Lower lobe of right lung (tissue), 2 donors: ENCODE measurements around the gene PLK3. TPM values are rescaled to one million over a fixed set of nuclear protein-coding genes. Genes with fewer than 3 reads are reported as not detected.
A peak's percentile ranks its signal among the peaks of the same experiment; 100 is the strongest.
"Not testable (repeated sequence)": the region's sequence is repeated elsewhere in the genome, so short reads cannot be mapped to it uniquely, and the experiment has no call there.

ENCODE experiments used
- ATAC-seq, 2 donors: fragments of 200-7000 bp; cut with Tn5 transposase; one replicate each; pipeline ENCODE4 v1.9.1; 2020 to 2022; ENCODE audit warnings: mild to moderate bottlenecking in 2 of 2, moderate library complexity in 2 of 2
- DNase-seq: peaks from one replicate; pipeline ENCODE4 v3.0.0-alpha.2; 2020
- H3K27ac ChIP-seq: fragments of 200-600 bp; one replicate; pipeline ENCODE4 v1.8.0; 2022
- H3K27me3 ChIP-seq: fragments of 200-600 bp; one replicate; pipeline ENCODE4 v1.8.0; 2022; ENCODE audit warnings: low read depth
- H3K36me3 ChIP-seq: fragments of 200-600 bp; one replicate; pipeline ENCODE4 v1.8.0; 2022; ENCODE audit warnings: mild to moderate bottlenecking
- H3K4me1 ChIP-seq: fragments of 200-600 bp; one replicate; pipeline ENCODE4 v1.8.0; 2022
- H3K4me3 ChIP-seq: fragments of 200-600 bp; one replicate; pipeline ENCODE4 v1.8.0; 2022; ENCODE audit warnings: mild to moderate bottlenecking
- H3K9me3 ChIP-seq: fragments of 200-600 bp; one replicate; pipeline ENCODE4 v1.8.0; 2022
- intact Hi-C: fragments of 100-400 bp; cut with DNase I; formaldehyde crosslinking; loops from one replicate; pipeline ENCODE4 v1.11.0; 2022
- total RNA-seq: library from RNA; stranded (reverse); fragmentation: NEBNext Ultra II Directional; extraction: Animal tissue kit (Norgen Biotek cat#: 25700); gene quantifications from one replicate; pipeline ENCODE4 v1.2.1, GENCODE V29; 2021
- TF ChIP-seq, protein P1 (sequence below): fragments of 200-600 bp; IDR thresholded peaks from one replicate; pipeline ENCODE4 v1.8.0; 2022; ENCODE audit warnings: antibody characterized with exemption, mild to moderate bottlenecking
- donor health status: DM: no; HTN: yes; CAD: no; lungs with severe emphysema.

PLK3 gene
- total RNA-seq, 1 donor from 2014 or later: 27.7 TPM

DNA sequence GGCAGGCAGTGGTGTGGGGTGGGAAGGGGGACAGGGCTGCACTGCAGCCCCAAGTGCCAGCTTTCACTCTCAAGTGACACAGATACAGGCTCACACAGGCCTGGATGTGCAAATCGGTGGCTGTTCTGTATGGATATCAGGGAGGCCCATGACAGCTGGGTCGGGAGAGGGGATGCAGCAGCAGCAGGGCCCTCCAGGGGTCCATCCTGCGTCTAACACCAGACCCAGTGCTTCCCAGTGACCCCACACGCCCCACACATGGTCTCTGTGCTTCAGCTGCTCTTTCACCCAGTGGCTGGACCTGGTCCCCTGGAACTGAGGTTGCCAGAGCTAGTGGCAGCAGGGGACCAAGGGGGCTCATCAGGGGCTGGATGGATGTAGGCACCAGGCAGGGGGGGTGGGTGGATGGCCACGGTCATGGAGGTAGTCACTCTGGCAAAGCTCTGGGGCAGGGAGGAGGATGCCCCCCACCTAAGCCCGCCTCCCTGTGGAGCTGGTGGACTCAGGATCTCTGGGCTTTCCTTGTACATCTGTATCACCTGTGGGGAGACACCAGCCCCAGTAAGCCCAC, 22.0 kb downstream of the PLK3 start:
- TF ChIP-seq, protein P1, sequence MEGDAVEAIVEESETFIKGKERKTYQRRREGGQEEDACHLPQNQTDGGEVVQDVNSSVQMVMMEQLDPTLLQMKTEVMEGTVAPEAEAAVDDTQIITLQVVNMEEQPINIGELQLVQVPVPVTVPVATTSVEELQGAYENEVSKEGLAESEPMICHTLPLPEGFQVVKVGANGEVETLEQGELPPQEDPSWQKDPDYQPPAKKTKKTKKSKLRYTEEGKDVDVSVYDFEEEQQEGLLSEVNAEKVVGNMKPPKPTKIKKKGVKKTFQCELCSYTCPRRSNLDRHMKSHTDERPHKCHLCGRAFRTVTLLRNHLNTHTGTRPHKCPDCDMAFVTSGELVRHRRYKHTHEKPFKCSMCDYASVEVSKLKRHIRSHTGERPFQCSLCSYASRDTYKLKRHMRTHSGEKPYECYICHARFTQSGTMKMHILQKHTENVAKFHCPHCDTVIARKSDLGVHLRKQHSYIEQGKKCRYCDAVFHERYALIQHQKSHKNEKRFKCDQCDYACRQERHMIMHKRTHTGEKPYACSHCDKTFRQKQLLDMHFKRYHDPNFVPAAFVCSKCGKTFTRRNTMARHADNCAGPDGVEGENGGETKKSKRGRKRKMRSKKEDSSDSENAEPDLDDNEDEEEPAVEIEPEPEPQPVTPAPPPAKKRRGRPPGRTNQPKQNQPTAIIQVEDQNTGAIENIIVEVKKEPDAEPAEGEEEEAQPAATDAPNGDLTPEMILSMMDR: no peak
- intact Hi-C loops: no loop called here
- H3K4me3 ChIP-seq: no peak overlapping the region
- H3K27me3 ChIP-seq: no peaks in the 10 kb centered on the region
- H3K27ac ChIP-seq: no peak overlapping the region
- peaks cover 26% of the 10 kb centered on the region for H3K4me1 ChIP-seq
- ATAC-seq: no peak
- H3K9me3 ChIP-seq: no peaks in the 10 kb centered on the region
- no peak for DNase-seq
- no peaks in the 10 kb centered on the region for H3K36me3 ChIP-seq

DNA sequence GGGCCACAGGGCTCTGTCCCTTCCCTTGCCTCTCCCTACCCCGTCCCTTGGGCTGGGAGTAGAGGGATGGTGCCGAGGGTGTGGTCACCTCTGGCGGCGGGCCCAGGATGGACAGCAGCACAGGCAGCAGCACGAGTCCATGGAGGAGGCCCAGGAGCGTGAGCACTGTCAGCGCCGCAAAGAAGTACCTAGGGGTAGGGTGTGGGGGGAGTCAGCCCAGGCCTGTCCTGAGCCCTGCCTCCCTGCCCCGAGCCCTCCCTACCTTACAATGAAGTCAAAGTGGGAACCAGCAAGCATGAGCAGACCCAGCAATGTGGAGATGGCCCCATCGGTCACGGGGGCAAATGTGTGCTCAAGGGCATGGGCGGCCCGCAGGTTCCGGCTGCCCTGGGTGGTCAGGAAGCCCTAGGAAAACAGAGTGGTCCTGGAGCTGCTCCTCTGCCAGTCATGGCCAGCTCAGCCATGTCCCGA, 22.8 kb downstream of the PLK3 start:
- TF ChIP-seq, protein P1: no peak
- Histone ChIP-seq H3K27me3 (no peaks in the 10 kb centered on the region), H3K36me3 (no peaks in the 10 kb centered on the region), H3K4me1 (peaks cover 26% of the 10 kb centered on the region), H3K9me3 (no peaks in the 10 kb centered on the region), H3K27ac (no peak overlapping the region), H3K4me3 (no peak overlapping the region)
- ATAC-seq (no peak), DNase-seq (no peak)
- intact Hi-C loops: no loop called here

DNA sequence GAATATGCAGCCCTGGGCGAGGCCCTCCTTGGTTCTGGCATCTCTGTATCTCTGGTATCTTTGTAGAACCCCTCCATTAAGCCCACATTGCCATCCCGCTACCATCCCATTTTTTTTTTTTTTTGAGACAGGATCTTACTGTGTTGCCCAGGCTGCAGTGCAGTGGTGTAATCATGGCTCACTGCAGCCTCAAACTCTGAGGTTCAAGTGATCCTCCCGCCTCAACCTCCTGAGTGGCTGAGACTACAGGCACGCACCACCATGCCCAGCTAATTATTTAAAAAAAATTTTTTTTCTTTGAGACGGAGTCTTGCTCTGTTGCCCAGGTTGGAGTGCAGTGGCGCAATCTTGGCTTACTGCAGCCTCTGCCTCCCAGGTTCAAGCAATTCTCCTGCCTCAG, 24.2 kb downstream of the PLK3 start:
- intact Hi-C loops, H3K36me3 ChIP-seq: not testable (repeated sequence)

DNA sequence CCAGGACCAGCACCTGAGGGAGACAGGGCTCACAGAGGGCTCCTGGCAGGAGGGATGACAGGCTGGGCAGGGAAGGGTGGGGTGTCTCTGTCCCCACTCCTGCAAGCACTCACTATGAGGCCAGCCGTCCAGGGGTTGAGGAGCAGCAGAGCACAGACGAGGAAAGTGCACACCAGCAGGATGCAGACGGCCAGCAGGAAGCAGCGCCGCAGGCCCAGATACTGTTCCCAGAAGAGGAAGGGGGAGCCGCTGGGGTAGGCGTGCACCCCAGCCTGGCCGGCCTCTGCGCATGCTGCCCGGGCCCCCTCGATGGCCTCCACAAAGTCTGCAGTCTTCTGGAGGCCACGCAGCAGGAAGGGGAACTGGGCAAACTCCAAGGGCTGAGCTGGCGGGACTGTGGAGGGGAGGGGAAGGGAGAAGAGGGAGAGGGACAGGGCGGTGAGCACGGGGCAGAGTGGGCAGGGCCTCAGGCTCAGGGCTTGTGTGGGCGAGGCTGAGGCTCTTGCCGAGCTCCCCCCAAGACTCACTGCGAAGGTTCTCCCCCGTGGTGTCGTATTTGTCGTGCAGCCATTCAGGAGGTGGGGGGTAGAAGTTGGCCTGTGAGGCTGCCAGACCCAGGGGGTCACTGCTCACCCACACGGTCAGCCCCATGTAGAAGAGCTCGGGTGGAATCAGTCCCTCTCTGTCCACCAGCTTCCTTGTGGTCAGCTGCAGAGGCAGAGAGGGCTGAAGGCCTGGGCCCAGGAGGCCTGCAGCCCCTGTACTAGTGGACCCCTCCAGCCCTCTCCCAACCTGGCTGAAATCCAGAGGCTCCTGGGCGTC, 26.4 kb downstream of the PLK3 start:
- intact Hi-C loops: no loop called here
- DNase-seq (peak; percentile 79), ATAC-seq (peak; percentile 64 to 81)
- TF ChIP-seq, protein P1: no peak
- H3K27ac ChIP-seq: peak overlapping the region; percentile 72
- H3K9me3 ChIP-seq: no peaks in the 10 kb centered on the region
- no peaks in the 10 kb centered on the region for H3K27me3 ChIP-seq
- peaks cover 23% of the 10 kb centered on the region for H3K4me1 ChIP-seq
- peak overlapping the region; percentile 17 for H3K4me3 ChIP-seq
- no peaks in the 10 kb centered on the region for H3K36me3 ChIP-seq

More for the DNA sequence above, 24.2 kb downstream of the PLK3 start:
- not testable (repeated sequence) for H3K4me3 ChIP-seq, H3K9me3 ChIP-seq, H3K27ac ChIP-seq, H3K27me3 ChIP-seq, ATAC-seq, DNase-seq
- peaks cover 18% of the 10 kb centered on the region for H3K4me1 ChIP-seq

DNA sequence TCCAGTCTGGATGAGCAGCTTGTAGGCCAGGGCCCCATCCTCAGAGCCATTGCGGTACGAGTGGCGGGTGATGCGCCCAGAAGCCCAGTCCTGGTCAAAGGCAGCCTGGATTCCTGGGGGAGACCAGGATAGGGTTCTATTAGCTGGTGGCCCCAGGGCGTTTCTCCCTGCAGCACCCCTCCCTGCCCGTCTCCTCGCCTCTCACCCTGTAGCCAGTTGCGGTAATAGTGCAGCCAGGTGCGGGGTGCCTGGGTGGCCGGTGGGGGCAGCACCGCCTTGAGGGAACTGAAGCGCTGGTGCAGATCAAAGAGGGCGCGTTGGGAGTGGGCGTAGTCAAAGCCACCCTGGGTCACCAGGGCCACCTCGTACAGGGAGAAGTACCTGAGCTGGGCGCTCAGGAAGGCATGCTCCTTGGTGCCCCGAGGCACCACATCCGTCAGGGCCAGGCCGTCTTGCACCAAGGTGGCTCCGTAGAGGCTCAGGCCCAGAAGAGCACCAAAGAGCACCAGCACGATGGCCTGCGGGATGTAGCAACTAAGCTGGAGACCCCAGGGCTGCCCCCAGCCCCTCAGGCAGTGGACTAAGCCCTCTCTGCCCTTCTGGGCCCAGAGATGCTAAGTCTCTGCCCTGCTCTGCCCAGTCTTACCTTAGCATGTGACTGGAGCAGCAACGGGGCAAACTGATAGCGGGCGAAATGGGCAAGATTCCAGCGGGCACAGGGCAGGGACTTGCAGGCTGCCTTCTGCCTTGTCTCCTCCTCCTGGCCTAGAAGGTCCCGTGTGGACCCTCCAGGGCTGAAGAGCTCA, 27.2 kb downstream of the PLK3 start:
- no peaks in the 10 kb centered on the region for H3K27me3 ChIP-seq
- H3K27ac ChIP-seq: peak overlapping the region; percentile 72
- DNase-seq: no peak
- H3K36me3 ChIP-seq: no peaks in the 10 kb centered on the region
- H3K4me3 ChIP-seq: no peak overlapping the region
- TF ChIP-seq, protein P1: no peak
- H3K4me1 ChIP-seq: peaks cover 26% of the 10 kb centered on the region
- H3K9me3 ChIP-seq: no peaks in the 10 kb centered on the region
- intact Hi-C loops: no loop called here
- no peak for ATAC-seq
